ENCODE measurements around the gene FAM114A1.

DNA sequence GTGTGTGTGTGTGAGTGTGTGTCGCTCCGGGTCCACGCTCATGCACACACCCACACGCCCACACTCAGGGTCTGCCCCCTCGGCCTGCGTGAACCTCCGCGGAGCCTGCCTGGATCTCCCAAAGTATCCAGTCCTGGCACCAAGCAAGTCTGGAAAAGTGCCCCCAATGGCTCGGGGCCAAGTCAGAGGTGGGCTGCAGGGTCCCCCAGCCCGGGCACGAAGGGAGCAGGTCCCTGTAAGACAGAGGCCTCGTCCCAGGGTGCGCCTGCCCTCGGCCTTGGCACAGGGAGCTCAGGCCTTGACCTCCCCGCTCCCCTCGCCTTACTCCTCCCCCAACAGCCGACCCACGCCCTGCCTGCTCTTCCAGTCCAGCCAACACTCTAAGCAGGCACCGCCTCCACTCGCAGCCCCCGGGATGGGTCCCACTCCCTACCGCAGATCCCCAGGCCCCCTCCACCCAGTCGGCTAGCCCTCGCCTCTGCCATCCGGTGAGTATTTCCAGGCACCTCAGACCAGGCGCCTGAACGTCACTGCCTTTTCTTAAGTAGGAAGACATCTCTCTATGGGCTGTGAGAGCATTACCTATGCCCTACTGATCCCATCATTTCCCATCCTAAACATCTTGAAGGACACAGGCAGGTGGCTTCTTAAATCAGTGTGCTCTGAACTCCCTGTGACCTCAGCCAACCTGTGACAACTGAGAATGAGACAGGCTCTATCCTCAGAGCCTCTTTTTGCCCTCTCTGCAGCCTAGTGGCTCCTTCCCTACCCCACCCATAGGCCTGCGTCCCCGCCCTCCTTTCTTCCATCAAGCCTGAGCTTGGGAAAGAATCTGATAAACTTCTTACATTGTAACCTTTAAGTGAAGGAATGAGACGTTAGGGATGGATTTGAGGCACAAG, 704 bp downstream of the FAM114A1 start:
- TF ChIP-seq, protein P1, sequence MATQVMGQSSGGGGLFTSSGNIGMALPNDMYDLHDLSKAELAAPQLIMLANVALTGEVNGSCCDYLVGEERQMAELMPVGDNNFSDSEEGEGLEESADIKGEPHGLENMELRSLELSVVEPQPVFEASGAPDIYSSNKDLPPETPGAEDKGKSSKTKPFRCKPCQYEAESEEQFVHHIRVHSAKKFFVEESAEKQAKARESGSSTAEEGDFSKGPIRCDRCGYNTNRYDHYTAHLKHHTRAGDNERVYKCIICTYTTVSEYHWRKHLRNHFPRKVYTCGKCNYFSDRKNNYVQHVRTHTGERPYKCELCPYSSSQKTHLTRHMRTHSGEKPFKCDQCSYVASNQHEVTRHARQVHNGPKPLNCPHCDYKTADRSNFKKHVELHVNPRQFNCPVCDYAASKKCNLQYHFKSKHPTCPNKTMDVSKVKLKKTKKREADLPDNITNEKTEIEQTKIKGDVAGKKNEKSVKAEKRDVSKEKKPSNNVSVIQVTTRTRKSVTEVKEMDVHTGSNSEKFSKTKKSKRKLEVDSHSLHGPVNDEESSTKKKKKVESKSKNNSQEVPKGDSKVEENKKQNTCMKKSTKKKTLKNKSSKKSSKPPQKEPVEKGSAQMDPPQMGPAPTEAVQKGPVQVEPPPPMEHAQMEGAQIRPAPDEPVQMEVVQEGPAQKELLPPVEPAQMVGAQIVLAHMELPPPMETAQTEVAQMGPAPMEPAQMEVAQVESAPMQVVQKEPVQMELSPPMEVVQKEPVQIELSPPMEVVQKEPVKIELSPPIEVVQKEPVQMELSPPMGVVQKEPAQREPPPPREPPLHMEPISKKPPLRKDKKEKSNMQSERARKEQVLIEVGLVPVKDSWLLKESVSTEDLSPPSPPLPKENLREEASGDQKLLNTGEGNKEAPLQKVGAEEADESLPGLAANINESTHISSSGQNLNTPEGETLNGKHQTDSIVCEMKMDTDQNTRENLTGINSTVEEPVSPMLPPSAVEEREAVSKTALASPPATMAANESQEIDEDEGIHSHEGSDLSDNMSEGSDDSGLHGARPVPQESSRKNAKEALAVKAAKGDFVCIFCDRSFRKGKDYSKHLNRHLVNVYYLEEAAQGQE (IDR thresholded peaks at IDR 0.05; ENCODE audit: insufficient read depth in 1 of 2, low read depth in 2 of 2, low read length in 1 of 2) = no peak
- TF ChIP-seq, protein P2, sequence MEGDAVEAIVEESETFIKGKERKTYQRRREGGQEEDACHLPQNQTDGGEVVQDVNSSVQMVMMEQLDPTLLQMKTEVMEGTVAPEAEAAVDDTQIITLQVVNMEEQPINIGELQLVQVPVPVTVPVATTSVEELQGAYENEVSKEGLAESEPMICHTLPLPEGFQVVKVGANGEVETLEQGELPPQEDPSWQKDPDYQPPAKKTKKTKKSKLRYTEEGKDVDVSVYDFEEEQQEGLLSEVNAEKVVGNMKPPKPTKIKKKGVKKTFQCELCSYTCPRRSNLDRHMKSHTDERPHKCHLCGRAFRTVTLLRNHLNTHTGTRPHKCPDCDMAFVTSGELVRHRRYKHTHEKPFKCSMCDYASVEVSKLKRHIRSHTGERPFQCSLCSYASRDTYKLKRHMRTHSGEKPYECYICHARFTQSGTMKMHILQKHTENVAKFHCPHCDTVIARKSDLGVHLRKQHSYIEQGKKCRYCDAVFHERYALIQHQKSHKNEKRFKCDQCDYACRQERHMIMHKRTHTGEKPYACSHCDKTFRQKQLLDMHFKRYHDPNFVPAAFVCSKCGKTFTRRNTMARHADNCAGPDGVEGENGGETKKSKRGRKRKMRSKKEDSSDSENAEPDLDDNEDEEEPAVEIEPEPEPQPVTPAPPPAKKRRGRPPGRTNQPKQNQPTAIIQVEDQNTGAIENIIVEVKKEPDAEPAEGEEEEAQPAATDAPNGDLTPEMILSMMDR (IDR thresholded peaks at IDR 0.05) = no peak
- no peak for TF ChIP-seq SIN3A (IDR thresholded peaks at IDR 0.05; ENCODE audit: borderline replicate concordance, insufficient read depth, low read depth, low read length)
- TF ChIP-seq POLR2AphosphoS5 (IDR thresholded peaks at IDR 0.05; ENCODE audit: low read depth, low read length) = no peak
- no peak for TF ChIP-seq TCF7L2 (IDR thresholded peaks at IDR 0.05; ENCODE audit: low read depth, low read length)
